Measurements from ENCODE around the gene FOXD1.
A peak's percentile ranks its signal among the peaks of the same experiment; 100 is the strongest.

FOXD1 gene

DNA sequence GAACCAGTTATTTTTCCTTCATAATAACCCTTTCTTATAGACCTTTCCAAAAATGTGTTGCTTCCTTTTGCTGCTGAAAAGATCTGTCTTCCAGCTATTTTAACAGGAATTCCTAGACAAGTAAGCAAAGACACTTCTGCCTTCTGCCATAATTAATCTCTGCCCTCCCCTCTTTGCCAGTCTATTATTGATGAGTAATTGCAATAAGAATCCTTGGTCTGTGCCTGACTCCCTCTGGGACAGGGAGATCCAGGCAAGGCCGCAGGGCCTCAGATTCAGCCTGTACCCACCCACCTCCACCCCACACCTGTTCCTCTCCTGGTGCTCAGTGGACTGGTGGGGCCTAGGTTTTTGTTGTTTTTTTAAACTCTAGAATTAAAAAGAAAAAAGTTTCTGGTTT lies 8.3 kb downstream of the FOXD1 start:
- no peak overlapping the region for H4K8ac ChIP-seq (ENCODE audit: low read length)

DNA sequence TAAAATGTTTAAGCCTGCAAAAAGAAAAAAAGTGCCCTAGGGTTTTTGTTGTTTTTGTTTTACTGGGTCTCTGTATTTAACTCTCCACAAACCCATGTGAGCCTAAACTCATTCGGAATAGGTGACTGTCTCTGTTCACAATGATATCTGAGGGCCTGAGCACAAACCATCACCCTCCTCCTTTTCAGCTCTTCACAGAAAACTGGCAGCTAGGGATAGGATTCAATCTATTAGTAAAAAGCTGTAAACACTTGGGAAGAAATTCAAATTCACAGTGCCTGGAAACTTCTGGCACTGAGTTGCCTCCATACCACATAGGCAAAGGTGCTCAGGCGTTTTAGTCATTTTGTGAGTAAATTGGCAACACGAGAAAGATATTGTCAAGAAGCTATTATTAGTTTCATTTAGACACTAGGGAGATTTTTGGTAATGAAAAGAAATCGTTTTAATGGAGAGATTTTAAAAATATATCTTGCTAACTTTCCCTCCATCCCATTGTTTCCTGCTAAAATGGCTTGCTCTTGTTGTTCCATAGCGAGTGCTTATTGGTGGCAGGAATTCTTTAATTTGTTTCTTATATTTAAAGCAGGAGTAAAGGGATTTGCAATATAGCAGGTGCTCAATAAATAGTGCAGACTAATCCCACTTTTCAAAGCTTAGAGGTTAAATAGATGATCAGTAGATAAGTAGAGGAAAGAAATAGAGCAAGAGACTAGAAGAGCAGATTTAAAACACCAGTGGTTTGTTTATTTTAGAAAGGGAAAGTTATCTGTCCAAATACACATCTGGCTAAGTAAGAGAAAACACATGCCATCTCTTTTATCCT lies 9.7 kb downstream of the FOXD1 start:
- H3K27me3 ChIP-seq (ENCODE audit: control insufficient read depth in 1 of 2, insufficient read depth in 1 of 2, low read length in 2 of 2) = peaks cover 7 to 97% of the 10 kb centered on the region in 2 experiments
- no peak overlapping the region for H3K27ac ChIP-seq (ENCODE audit: low read length, poor library complexity, severe bottlenecking)
- H3K4me1 ChIP-seq (ENCODE audit: control insufficient read depth, insufficient read depth, low read depth, low read length) = peaks cover 17% of the 10 kb centered on the region
- no peak overlapping the region for H2AFZ ChIP-seq (ENCODE audit: low read depth, low read length)
- H3K79me1 ChIP-seq (replicated peaks; ENCODE audit: low read length, poor library complexity, severe bottlenecking) = peaks cover 1% of the 10 kb centered on the region
- no peak overlapping the region for H3K23ac ChIP-seq (ENCODE audit: low read length in 2 of 2)
- H3K18ac ChIP-seq (ENCODE audit: low read depth in 1 of 2, low read length in 2 of 2) = no peak overlapping the region
- peaks cover 3% of the 10 kb centered on the region for H3K9me3 ChIP-seq (ENCODE audit: control insufficient read depth, low read length)
- no peak overlapping the region for H4K91ac ChIP-seq (ENCODE audit: low read length)
- H3K4ac ChIP-seq (ENCODE audit: low read depth in 1 of 2, low read length in 2 of 2) = no peak overlapping the region
- no peak for DNase-seq
- no peak overlapping the region for H2AK5ac ChIP-seq (ENCODE audit: low read length, severe bottlenecking)
- H2BK120ac ChIP-seq (ENCODE audit: low read depth, low read length) = no peak overlapping the region
- H3K36me3 ChIP-seq (ENCODE audit: control insufficient read depth in 1 of 2, insufficient read depth in 2 of 2, low read depth in 1 of 2, low read length in 2 of 2) = no peaks in the 10 kb centered on the region
- H3K9ac ChIP-seq (ENCODE audit: low read length) = no peak overlapping the region
- no peak overlapping the region for H4K8ac ChIP-seq (ENCODE audit: low read length)
- no peak overlapping the region for H3K14ac ChIP-seq (ENCODE audit: low read length in 2 of 2)
- H2BK12ac ChIP-seq (ENCODE audit: low read length in 2 of 2) = no peak overlapping the region
- no peak overlapping the region for H3K4me2 ChIP-seq (ENCODE audit: low read length, poor library complexity, severe bottlenecking)
- no peak overlapping the region for H3K4me3 ChIP-seq (ENCODE audit: insufficient read depth in 1 of 2, low read depth in 1 of 2, low read length in 2 of 2)
- WGBS = 42% methylated on average over 4 of the region's 5 CpGs
- no peak overlapping the region for H2BK15ac ChIP-seq (ENCODE audit: low read depth, poor library complexity, severe bottlenecking)
- no peak overlapping the region for H2BK5ac ChIP-seq (ENCODE audit: low read depth, low read length, poor library complexity, severe bottlenecking)

More for the DNA sequence above, 8.3 kb downstream of the FOXD1 start:
- Histone ChIP-seq H3K4me1 (ENCODE audit: control insufficient read depth, insufficient read depth, low read depth, low read length) (peaks cover 23% of the 10 kb centered on the region), H2AK5ac (ENCODE audit: low read length, severe bottlenecking) (no peak overlapping the region), H2BK15ac (ENCODE audit: low read depth, poor library complexity, severe bottlenecking) (no peak overlapping the region), H2BK5ac (ENCODE audit: low read depth, low read length, poor library complexity, severe bottlenecking) (no peak overlapping the region), H3K4me2 (ENCODE audit: low read length, poor library complexity, severe bottlenecking) (no peak overlapping the region), H3K23ac (ENCODE audit: low read length in 2 of 2) (no peak overlapping the region), H3K27me3 (ENCODE audit: control insufficient read depth in 1 of 2, insufficient read depth in 1 of 2, low read length in 2 of 2) (peaks cover 19 to 97% of the 10 kb centered on the region in 2 experiments), H3K79me1 (replicated peaks; ENCODE audit: low read length, poor library complexity, severe bottlenecking) (peaks cover 6% of the 10 kb centered on the region), H2BK12ac (ENCODE audit: low read length in 2 of 2) (no peak overlapping the region), H4K91ac (ENCODE audit: low read length) (no peak overlapping the region), H3K4ac (ENCODE audit: low read depth in 1 of 2, low read length in 2 of 2) (no peak overlapping the region), H2AFZ (ENCODE audit: low read depth, low read length) (no peak overlapping the region), H3K18ac (ENCODE audit: low read depth in 1 of 2, low read length in 2 of 2) (no peak overlapping the region), H3K4me3 (ENCODE audit: insufficient read depth in 1 of 2, low read depth in 1 of 2, low read length in 2 of 2) (no peak overlapping the region), H3K14ac (ENCODE audit: low read length in 2 of 2) (no peak overlapping the region), H3K27ac (ENCODE audit: low read length, poor library complexity, severe bottlenecking) (no peak overlapping the region), H3K9me3 (ENCODE audit: control insufficient read depth, low read length) (peaks cover 4% of the 10 kb centered on the region), H3K36me3 (ENCODE audit: control insufficient read depth in 1 of 2, insufficient read depth in 2 of 2, low read depth in 1 of 2, low read length in 2 of 2) (peaks cover 0 to 10% of the 10 kb centered on the region in 2 experiments), H2BK120ac (ENCODE audit: low read depth, low read length) (no peak overlapping the region), H3K9ac (ENCODE audit: low read length) (no peak overlapping the region)
- DNase-seq = no peak
- WGBS = no CpG with 5 or more reads among the region's 1 CpG

GRCh38 chr5:73437777-73438644 lies 10.6 kb downstream of the FOXD1 start:
- H3K36me3 ChIP-seq (ENCODE audit: control insufficient read depth in 1 of 2, insufficient read depth in 2 of 2, low read depth in 1 of 2, low read length in 2 of 2) = no peaks in the 10 kb centered on the region
- H3K4me3 ChIP-seq (ENCODE audit: insufficient read depth in 1 of 2, low read depth in 1 of 2, low read length in 2 of 2) = peak overlapping the region in 1 of 2 experiments; percentile 29
- H2BK5ac ChIP-seq (ENCODE audit: low read depth, low read length, poor library complexity, severe bottlenecking) = peak overlapping the region; percentile 84
- no peak overlapping the region for H3K4ac ChIP-seq (ENCODE audit: low read depth in 1 of 2, low read length in 2 of 2)
- no peak overlapping the region for H2AFZ ChIP-seq (ENCODE audit: low read depth, low read length)
- WGBS = 6% methylated on average over 12 of the region's 18 CpGs
- no peaks in the 10 kb centered on the region for H3K9me3 ChIP-seq (ENCODE audit: control insufficient read depth, low read length)
- peaks cover 5 to 97% of the 10 kb centered on the region in 2 experiments for H3K27me3 ChIP-seq (ENCODE audit: control insufficient read depth in 1 of 2, insufficient read depth in 1 of 2, low read length in 2 of 2)
- H3K18ac ChIP-seq (ENCODE audit: low read depth in 1 of 2, low read length in 2 of 2) = no peak overlapping the region
- H3K79me1 ChIP-seq (replicated peaks; ENCODE audit: low read length, poor library complexity, severe bottlenecking) = peaks cover 1% of the 10 kb centered on the region
- H3K4me2 ChIP-seq (ENCODE audit: low read length, poor library complexity, severe bottlenecking) = peak overlapping the region; percentile 89
- H2BK15ac ChIP-seq (ENCODE audit: low read depth, poor library complexity, severe bottlenecking) = peak overlapping the region; percentile 48
- no peak for DNase-seq
- H3K9ac ChIP-seq (ENCODE audit: low read length) = peak overlapping the region; percentile 35
- H2BK120ac ChIP-seq (ENCODE audit: low read depth, low read length) = no peak overlapping the region
- H3K27ac ChIP-seq (ENCODE audit: low read length, poor library complexity, severe bottlenecking) = peak overlapping the region; percentile 86
- H3K4me1 ChIP-seq (ENCODE audit: control insufficient read depth, insufficient read depth, low read depth, low read length) = peaks cover 17% of the 10 kb centered on the region
- H4K91ac ChIP-seq (ENCODE audit: low read length) = no peak overlapping the region
- peak overlapping the region; percentile 29 for H4K8ac ChIP-seq (ENCODE audit: low read length)
- H3K23ac ChIP-seq (ENCODE audit: low read length in 2 of 2) = no peak overlapping the region
- H2AK5ac ChIP-seq (ENCODE audit: low read length, severe bottlenecking) = no peak overlapping the region
- no peak overlapping the region for H3K14ac ChIP-seq (ENCODE audit: low read length in 2 of 2)
- H2BK12ac ChIP-seq (ENCODE audit: low read length in 2 of 2) = no peak overlapping the region

Data from mesenchymal stem cell (in vitro differentiated cells and primary cell).